CD14-positive monocyte (primary cell): ENCODE results near the gene OR5V1. TPM values are rescaled to one million over a fixed set of nuclear protein-coding genes. Genes with fewer than 3 reads are reported as not detected.

Experiments
- DNase-seq, 3 donors: peaks; one replicate each; pipeline ENCODE4 v3.0.0-alpha.2; 2011 to 2022
- H2AFZ ChIP-seq: 2 replicates; pipeline ENCODE4 v1.6.0; 2012; ENCODE audit warnings: mild to moderate bottlenecking, low read depth, low read length, inconsistent platforms; ENCODE audit not compliant: insufficient read depth, poor library complexity, severe bottlenecking
- H3K27ac ChIP-seq, 2 donors: 1 replicate in 1 of 2; 2 replicates in 1 of 2; pipeline ENCODE4 v1.5.1; 2012 to 2013; ENCODE audit warnings: low read length in 2 of 2, control low read depth in 1 of 2, inconsistent platforms in 1 of 2, low read depth in 1 of 2, mild to moderate bottlenecking in 1 of 2
- H3K27me3 ChIP-seq, 2 donors: one replicate each; pipeline versions ENCODE4 v1.6.0 to v1.6.1; 2011 to 2013; ENCODE audit warnings: low read length in 2 of 2; ENCODE audit not compliant: control insufficient read depth in 2 of 2, insufficient read depth in 2 of 2
- H3K36me3 ChIP-seq, 2 donors: replicated peaks in 1 of 2; 1 replicate in 1 of 2; 2 replicates in 1 of 2; pipeline versions ENCODE4 v1.5.1 to v1.6.1; 2012 to 2013; ENCODE audit warnings: low read length in 2 of 2, control low read depth in 1 of 2, inconsistent platforms in 1 of 2, mild to moderate bottlenecking in 1 of 2; ENCODE audit not compliant: insufficient read depth in 2 of 2, control insufficient read depth in 1 of 2
- H3K4me1 ChIP-seq, 2 donors: 1 replicate in 1 of 2; 2 replicates in 1 of 2; pipeline versions ENCODE4 v1.5.1 to v1.6.1; 2012 to 2013; ENCODE audit warnings: low read length in 2 of 2, control low read depth in 1 of 2, inconsistent platforms in 1 of 2, mild to moderate bottlenecking in 1 of 2, moderate library complexity in 1 of 2; ENCODE audit not compliant: insufficient read depth in 2 of 2, control insufficient read depth in 1 of 2
- H3K4me2 ChIP-seq: replicated peaks from 2 replicates; pipeline ENCODE3; 2012; ENCODE audit warnings: low read length, moderate library complexity, mild to moderate bottlenecking; ENCODE audit not compliant: poor library complexity, severe bottlenecking; ENCODE audit errors: extremely low read depth
- H3K4me3 ChIP-seq, 3 experiments: fragments of 200-600 bp in 1 of 3; sonication (generic) in 1 of 3; replicated peaks in 1 of 3; 1 replicate in 2 of 3; 2 replicates in 1 of 3; pipeline ENCODE4 v1.5.1; 2011 to 2013; ENCODE audit warnings: low read length in 3 of 3, mild to moderate bottlenecking in 3 of 3, control low read depth in 2 of 3, low read depth in 2 of 3, inconsistent platforms in 1 of 3, moderate library complexity in 1 of 3
- H3K79me2 ChIP-seq: 2 replicates; pipeline ENCODE4 v1.6.0; 2012; ENCODE audit warnings: mild to moderate bottlenecking, control low read depth, inconsistent platforms, low read length, moderate library complexity; ENCODE audit not compliant: insufficient read depth
- H3K9ac ChIP-seq: 2 replicates; pipeline ENCODE4 v1.6.0; 2017; ENCODE audit warnings: low read length, mild to moderate bottlenecking; ENCODE audit not compliant: insufficient read depth, poor library complexity, severe bottlenecking
- H3K9me3 ChIP-seq, 2 donors: replicated peaks in 1 of 2; 1 replicate in 1 of 2; 2 replicates in 1 of 2; pipeline versions ENCODE4 v1.5.1 to v1.6.1; 2012 to 2013; ENCODE audit warnings: low read length in 2 of 2, control low read depth in 1 of 2; ENCODE audit not compliant: control insufficient read depth in 1 of 2, insufficient read depth in 1 of 2
- H4K20me1 ChIP-seq: 2 replicates; pipeline ENCODE4 v1.6.0; 2012; ENCODE audit warnings: mild to moderate bottlenecking, low read length, control low read depth, moderate library complexity; ENCODE audit not compliant: insufficient read depth
- H3K27ac Mint-ChIP-seq, 7 donors: one replicate each; pipeline ENCODE4 v1.8.0; 2020; ENCODE audit warnings: mild to moderate bottlenecking in 7 of 7, mixed read lengths in 7 of 7, moderate library complexity in 6 of 7, inconsistent platforms in 2 of 7
- H3K27me3 Mint-ChIP-seq, 3 donors: one replicate each; pipeline ENCODE4 v1.8.0; 2021 to 2022; ENCODE audit warnings: low read depth in 3 of 3, mild to moderate bottlenecking in 3 of 3, mixed read lengths in 3 of 3, moderate library complexity in 3 of 3, inconsistent platforms in 1 of 3
- H3K36me3 Mint-ChIP-seq, 2 donors: one replicate each; pipeline ENCODE4 v1.8.0; 2020; ENCODE audit warnings: mixed read lengths in 2 of 2, inconsistent platforms in 1 of 2, mild to moderate bottlenecking in 1 of 2
- H3K4me1 Mint-ChIP-seq: one replicate; pipeline ENCODE4 v1.8.0; 2020; ENCODE audit warnings: mild to moderate bottlenecking, mixed read lengths
- H3K4me3 Mint-ChIP-seq, 2 donors: one replicate each; pipeline ENCODE4 v1.8.0; 2020; ENCODE audit warnings: mild to moderate bottlenecking in 2 of 2, mixed read lengths in 2 of 2, moderate library complexity in 1 of 2
- H3K9me3 Mint-ChIP-seq, 7 donors: one replicate each; pipeline ENCODE4 v1.8.0; 2020 to 2022; ENCODE audit warnings: mixed read lengths in 7 of 7, mild to moderate bottlenecking in 6 of 7, moderate library complexity in 6 of 7, inconsistent platforms in 2 of 7
- WGBS: methylation state at CpG from one replicate; pipeline ENCODE4 v1.1.5; 2013; ENCODE audit warnings: missing lambda C conversion rate; ENCODE audit not compliant: insufficient coverage; 5-methylcytosine and 5-hydroxymethylcytosine counted together
- intact Hi-C, 2 donors: fragments of 100-400 bp; cut with micrococcal nuclease; formaldehyde crosslinking; loops; one replicate each; pipeline versions ENCODE4 v1.15.0 to v1.15.1; 2023
- polyA plus RNA-seq, 3 donors: library from polyadenylated mRNA; depleted of rRNA in 1 of 3; unstranded in 2 of 3; stranded (reverse) in 1 of 3; fragments of 300-500 nt in 2 of 3; fragments of >200 nt in 1 of 3; fragmentation: Illumina TruSeq in 2 of 3; gene quantifications; 1 replicate in 2 of 3; 2 replicates in 1 of 3; pipeline ENCODE4 v1.2.3, GENCODE V29; 2012 to 2021
- TF ChIP-seq, protein P1 (sequence below): fragments of 200-600 bp; IDR thresholded peaks from one replicate; pipeline ENCODE4 v1.8.0; 2022; ENCODE audit warnings: antibody characterized with exemption, mild to moderate bottlenecking

Gene OR5V1
- polyA plus RNA-seq, 3 donors: not detected

DNA sequence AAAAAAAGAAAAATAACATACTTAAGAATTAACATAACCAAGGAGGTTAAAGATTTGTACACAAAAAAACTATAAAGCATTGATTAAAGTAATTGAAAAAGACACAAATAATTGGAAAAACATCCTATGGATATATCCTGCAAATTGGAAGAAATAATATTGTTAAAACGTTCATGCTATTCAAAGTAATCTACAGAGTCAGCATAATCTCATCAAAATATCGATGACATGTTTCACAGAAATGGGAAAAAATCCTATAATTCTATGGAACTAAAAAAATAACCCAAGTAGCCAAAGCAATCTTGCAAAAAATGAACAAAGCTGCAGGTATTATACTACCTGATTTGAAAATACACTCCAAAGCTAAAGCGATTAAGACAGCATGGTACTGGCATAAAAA is 23.3 kb downstream of the OR5V1 start:
- H3K4me2 ChIP-seq: no peak overlapping the region
- TF ChIP-seq, protein P1, sequence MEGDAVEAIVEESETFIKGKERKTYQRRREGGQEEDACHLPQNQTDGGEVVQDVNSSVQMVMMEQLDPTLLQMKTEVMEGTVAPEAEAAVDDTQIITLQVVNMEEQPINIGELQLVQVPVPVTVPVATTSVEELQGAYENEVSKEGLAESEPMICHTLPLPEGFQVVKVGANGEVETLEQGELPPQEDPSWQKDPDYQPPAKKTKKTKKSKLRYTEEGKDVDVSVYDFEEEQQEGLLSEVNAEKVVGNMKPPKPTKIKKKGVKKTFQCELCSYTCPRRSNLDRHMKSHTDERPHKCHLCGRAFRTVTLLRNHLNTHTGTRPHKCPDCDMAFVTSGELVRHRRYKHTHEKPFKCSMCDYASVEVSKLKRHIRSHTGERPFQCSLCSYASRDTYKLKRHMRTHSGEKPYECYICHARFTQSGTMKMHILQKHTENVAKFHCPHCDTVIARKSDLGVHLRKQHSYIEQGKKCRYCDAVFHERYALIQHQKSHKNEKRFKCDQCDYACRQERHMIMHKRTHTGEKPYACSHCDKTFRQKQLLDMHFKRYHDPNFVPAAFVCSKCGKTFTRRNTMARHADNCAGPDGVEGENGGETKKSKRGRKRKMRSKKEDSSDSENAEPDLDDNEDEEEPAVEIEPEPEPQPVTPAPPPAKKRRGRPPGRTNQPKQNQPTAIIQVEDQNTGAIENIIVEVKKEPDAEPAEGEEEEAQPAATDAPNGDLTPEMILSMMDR: no peak
- no peaks in the 10 kb centered on the region for H3K27me3 ChIP-seq
- peaks cover 0 to 2% (median 0%) of the 10 kb centered on the region in 3 donors for H3K27me3 Mint-ChIP-seq
- H3K79me2 ChIP-seq: no peaks in the 10 kb centered on the region
- H3K36me3 ChIP-seq: no peaks in the 10 kb centered on the region
- intact Hi-C loops: no loop called here
- peaks cover 0 to 5% (median 3%) of the 10 kb centered on the region in 7 donors for H3K9me3 Mint-ChIP-seq
- H3K4me3 Mint-ChIP-seq: no peak overlapping the region
- no peak overlapping the region for H3K27ac ChIP-seq
- H3K9me3 ChIP-seq: no peaks in the 10 kb centered on the region
- no peak overlapping the region for H3K4me3 ChIP-seq
- H2AFZ ChIP-seq: no peak overlapping the region
- H4K20me1 ChIP-seq: no peaks in the 10 kb centered on the region
- no peaks in the 10 kb centered on the region for H3K4me1 Mint-ChIP-seq
- H3K36me3 Mint-ChIP-seq: no peaks in the 10 kb centered on the region
- no peaks in the 10 kb centered on the region for H3K4me1 ChIP-seq
- H3K27ac Mint-ChIP-seq: no peak overlapping the region
- DNase-seq: no peak
- no peak overlapping the region for H3K9ac ChIP-seq
- no CpG with 5 or more reads among the region's 3 CpGs for WGBS

DNA sequence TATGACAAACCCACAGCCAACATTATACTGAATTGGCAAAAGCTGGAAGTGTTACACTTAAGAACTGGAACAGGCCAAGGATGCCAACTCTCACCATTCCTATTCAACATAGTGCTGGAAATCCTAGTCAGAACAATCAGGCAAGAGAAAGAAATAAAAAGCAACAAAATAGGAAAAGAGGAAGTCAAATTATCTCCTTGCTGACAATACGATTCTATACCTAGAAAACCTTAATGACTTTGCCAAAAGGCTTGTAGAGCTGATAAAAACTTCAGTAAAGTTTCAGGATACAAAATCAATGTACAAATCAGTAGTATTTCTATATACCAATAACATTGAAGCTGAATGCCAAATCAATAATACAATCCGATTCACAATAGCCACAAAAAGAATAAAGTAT is 32.4 kb downstream of the OR5V1 start:
- H3K9ac ChIP-seq: no peak overlapping the region
- no peaks in the 10 kb centered on the region for H3K4me1 ChIP-seq
- DNase-seq: no peak
- no peak overlapping the region for H3K27ac ChIP-seq
- no peaks in the 10 kb centered on the region for H3K9me3 ChIP-seq
- no peaks in the 10 kb centered on the region for H3K79me2 ChIP-seq
- no CpG with 5 or more reads among the region's 2 CpGs for WGBS
- no peak overlapping the region for H2AFZ ChIP-seq
- Mint-ChIP-seq H3K4me1 (no peaks in the 10 kb centered on the region), H3K27me3 (peaks cover 0 to 3% (median 0%) of the 10 kb centered on the region in 3 donors), H3K4me3 (no peak overlapping the region), H3K36me3 (no peaks in the 10 kb centered on the region), H3K9me3 (peaks cover 0 to 4% (median 2%) of the 10 kb centered on the region in 7 donors), H3K27ac (no peak overlapping the region)
- H4K20me1 ChIP-seq: no peaks in the 10 kb centered on the region
- intact Hi-C loops: no loop called here
- no peaks in the 10 kb centered on the region for H3K27me3 ChIP-seq
- TF ChIP-seq, protein P1: no peak
- H3K4me3 ChIP-seq: no peak overlapping the region
- H3K4me2 ChIP-seq: no peak overlapping the region
- no peaks in the 10 kb centered on the region for H3K36me3 ChIP-seq
